HG02970 (cell line): ENCODE measurements around the gene THSD7A.

ENCODE experiments used
- ATAC-seq: cut with Tn5 transposase; IDR thresholded peaks from one replicate; pipeline ENCODE4 v1.9.1; 2021; ENCODE audit warnings: mild to moderate bottlenecking, moderate library complexity, moderate number of reproducible peaks; ENCODE audit not compliant: unreplicated experiment, low FRiP score

Gene THSD7A

DNA sequence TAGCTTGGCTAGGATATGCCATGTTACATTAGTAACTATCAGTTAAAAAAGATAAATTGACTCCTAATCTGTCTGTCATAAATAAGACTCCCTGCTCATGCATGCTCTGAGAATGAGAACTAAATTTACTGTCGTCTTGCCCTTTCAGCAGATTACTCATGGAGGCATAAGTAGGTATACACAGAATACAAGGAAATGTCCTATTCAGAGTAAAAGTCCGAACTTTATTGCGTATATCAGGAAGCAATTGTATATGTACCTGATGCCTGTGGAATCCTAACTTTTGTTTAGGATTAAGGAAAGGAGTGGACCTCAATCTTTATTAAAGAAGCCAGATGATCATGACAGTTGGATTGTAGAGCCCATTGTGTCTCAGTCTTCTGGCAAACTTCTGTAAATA is 118.6 kb downstream of the THSD7A start:
- no peak for ATAC-seq

GRCh38 chr7:11710377-11710776 is 121.6 kb downstream of the THSD7A start:
- ATAC-seq: no peak

- ATAC-seq: no peak
Observed at GRCh38 chr7:11709196-11709595, 122.8 kb downstream of the THSD7A start.

DNA sequence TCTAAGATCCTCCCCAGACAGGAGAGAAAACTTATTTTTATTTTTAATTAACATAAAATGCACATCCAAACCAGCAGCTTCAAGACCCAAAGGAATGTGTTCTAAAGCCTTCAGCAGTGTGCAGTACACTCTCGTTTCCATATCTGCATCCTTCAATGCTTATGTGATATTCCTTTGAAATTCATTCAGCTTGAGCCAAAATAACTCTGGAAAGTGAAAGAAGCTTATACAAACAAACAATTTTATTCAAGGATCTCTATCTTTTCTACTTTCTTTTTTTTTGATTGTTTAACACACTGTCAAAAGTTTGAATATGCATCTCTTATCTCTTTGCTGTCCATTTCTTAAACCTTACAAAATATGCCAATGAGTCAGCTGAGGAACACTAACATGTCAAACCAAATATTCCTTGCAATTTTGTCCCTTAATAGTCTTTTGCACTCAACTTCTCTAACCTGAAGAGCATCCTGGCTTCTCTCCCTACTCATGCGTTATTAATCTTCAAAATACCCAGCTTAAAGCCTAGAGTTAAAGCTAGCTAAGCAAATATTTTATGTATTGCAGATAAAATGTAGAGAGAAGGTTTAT is 124.3 kb downstream of the THSD7A start:
- no peak for ATAC-seq

GRCh38 chr7:11706666-11707605 is 125.1 kb downstream of the THSD7A start:
- no peak for ATAC-seq

DNA sequence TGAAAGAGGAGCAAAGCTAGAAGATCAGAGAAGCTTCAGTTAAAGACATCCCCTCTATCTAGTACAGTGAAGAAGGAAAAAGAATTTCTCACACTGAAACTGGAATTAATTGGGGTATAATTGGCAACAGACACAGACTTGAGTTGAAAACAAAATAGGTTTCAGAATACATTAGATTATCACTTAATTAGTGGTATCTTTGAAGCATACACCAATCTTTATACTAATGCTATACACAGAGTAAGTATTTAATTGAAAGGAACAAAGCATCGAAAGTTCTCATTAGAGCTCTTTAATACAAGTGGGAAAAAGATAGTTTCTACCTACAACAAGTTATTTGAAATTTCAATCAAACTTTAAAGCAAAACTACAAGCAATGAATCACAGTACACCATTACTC is 128.2 kb downstream of the THSD7A start:
- no peak for ATAC-seq

DNA sequence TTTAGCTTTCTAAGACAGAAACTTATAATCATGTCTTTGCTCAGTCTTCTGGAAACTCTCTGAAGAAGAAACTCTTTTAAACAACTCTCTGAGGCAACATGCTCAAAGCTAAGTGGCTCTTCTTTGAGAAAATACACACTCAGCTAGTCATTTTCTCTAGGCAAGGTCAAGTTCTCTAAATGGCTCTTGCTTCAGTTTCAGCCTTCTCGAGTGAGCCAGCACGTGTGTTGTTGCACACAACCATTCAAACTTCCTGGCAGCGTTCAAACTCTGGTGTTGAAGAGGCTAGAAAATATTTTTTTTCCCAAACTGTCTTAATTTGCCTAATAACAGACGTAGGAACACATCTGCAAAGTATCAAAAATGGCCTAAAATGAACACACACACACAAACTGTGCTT is 129.1 kb downstream of the THSD7A start:
- no peak for ATAC-seq

GRCh38 chr7:11701829-11702560 is 130.0 kb downstream of the THSD7A start:
- ATAC-seq: no peak

- no peak for ATAC-seq
Observed at GRCh38 chr7:11699666-11700065, 132.3 kb downstream of the THSD7A start.

GRCh38 chr7:11698384-11698871 is 133.6 kb downstream of the THSD7A start:
- ATAC-seq: no peak

DNA sequence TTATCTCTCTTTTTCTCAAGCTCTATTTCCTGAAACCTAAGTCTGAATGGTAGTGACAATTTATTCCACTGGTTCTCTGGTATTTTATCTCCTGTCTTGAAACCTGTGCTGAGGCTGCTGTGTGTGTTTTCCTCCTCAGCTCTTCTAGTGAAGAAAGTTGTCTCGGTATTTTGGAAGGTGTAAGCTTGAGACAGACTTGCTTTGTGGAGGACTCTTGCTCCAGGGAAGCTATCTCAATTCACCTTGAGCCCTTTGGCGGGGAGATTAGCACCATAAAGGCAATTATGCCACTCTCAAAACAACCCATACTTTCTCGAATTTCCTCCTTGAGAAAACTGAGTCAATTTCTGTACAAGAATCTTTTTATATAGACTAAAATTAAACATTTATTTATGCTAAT is 141.6 kb downstream of the THSD7A start:
- ATAC-seq: no peak

DNA sequence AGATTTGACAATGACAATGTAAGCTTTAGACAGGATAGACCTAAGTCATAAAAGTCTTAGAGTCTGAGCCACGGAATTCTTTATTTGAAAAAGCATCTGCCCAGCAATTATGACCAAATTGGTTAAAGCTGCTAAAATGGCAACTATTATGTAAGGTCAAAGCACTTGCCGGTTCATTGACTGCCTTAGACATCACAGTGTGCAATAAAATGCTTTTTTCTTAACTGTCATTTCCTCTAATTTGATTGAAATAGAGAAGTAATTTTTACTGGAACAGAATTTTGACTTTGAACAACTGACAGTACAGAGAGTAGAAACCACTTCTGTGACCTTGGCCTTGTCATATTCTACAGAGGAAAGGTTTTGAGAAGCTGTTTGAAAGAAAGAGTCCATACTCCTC is 142.9 kb downstream of the THSD7A start:
- ATAC-seq: no peak

- ATAC-seq: no peak
Observed at GRCh38 chr7:11681461-11681860, 150.5 kb downstream of the THSD7A start.

DNA sequence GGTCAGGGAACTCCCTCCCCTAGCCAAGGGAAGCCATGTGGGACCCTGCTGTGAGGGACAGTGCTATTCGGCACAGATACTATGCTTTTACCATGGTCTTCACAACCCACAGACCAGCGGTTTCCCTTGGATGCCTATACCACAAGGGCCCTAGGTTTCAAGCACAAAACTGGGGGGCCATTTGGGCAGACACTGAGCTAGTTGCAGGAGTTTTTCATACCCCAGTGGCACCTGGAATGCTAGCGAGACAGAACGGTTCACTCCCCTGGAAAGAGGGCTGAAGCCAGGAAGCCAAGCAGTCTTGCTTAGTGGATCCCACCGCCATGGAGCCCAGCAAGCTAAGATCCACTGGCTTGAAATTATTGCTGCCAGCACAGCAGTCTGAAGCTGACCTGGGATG is 156.8 kb downstream of the THSD7A start:
- ATAC-seq: no peak

- no peak for ATAC-seq
Observed at GRCh38 chr7:11668727-11669126, 163.3 kb downstream of the THSD7A start.

GRCh38 chr7:11667810-11668185 is 164.2 kb downstream of the THSD7A start:
- ATAC-seq: no peak

- no peak for ATAC-seq
Observed at GRCh38 chr7:11667071-11667809, 164.8 kb downstream of the THSD7A start.

DNA sequence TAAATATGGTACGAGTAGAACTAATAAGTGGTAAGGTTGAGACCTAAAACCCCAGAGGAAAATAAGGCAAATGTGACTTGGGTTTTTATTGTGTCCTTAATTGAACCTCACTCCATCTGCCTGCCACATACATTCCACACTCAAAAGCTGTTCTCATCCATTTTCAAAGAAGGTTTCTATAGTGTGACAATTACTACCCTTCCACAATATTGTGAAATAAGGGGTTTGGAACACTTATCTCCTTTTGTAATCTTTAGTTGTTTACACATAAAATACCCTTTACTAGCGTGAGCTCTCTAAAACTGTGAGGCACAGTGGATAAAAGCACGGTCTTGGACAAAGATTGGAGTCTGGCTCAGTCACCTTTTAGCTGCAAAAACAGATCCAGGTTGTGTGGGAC is 166.6 kb downstream of the THSD7A start:
- no peak for ATAC-seq

DNA sequence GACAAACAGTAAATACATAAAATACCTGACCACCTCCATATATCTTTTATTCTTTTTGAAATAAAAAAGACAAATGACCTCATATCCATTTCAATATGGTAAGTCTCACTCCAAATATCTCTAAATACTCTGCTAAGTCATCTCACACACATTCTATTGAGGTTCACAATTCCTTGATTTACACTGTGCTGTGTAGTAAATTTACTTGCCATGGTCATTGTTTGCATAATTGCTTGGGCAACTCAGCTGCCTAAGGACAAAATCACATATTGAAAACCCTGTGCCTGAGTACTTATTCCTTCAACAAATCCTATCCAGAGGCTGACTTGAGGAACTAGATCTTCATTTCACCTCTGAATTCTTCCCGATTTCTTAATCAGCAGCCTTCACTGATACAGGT is 176.4 kb downstream of the THSD7A start:
- no peak for ATAC-seq

GRCh38 chr7:11655163-11655562 is 176.8 kb downstream of the THSD7A start:
- no peak for ATAC-seq

- ATAC-seq: no peak
Observed at GRCh38 chr7:11650500-11650899, 181.5 kb downstream of the THSD7A start.
